HepG2 (cell line): ENCODE data around the gene RTN4RL2. TPM values are rescaled to one million over a fixed set of nuclear protein-coding genes. Genes with fewer than 3 reads are reported as not detected.
A peak's percentile ranks its signal among the peaks of the same experiment; 100 is the strongest.

Experiments used
- CHD4 ChIP-seq: fragments of 200-600 bp; sonication (generic); IDR thresholded peaks from 2 replicates; pipeline ENCODE4 v1.7.0; 2017; ENCODE audit warnings: mild to moderate bottlenecking, low read length, borderline replicate concordance
- EHMT2 ChIP-seq: fragments of 200-600 bp; sonication (generic); IDR thresholded peaks from 2 replicates; pipeline ENCODE4 v1.7.0; 2017; ENCODE audit warnings: antibody characterized with exemption, low read depth, low read length, borderline replicate concordance
- GABPB1 ChIP-seq: IDR thresholded peaks from 2 replicates; pipeline ENCODE4 v1.6.1; 2016; ENCODE audit warnings: mild to moderate bottlenecking, missing genetic modification reagents, moderate library complexity, missing compliant biosample characterization
- HES4 ChIP-seq: sonication (generic); formaldehyde crosslinking; IDR thresholded peaks from 2 replicates; pipeline ENCODE4 v1.9.0; 2021; ENCODE audit warnings: mild to moderate bottlenecking, missing genetic modification reagents, borderline replicate concordance
- KDM5A ChIP-seq: fragments of 200-600 bp; sonication (generic); IDR thresholded peaks from 2 replicates; pipeline ENCODE4 v1.7.0; 2018; ENCODE audit warnings: antibody characterized with exemption, mild to moderate bottlenecking, low read length, borderline replicate concordance
- KLF6 ChIP-seq: IDR thresholded peaks from 2 replicates; pipeline ENCODE4 v1.8.0; 2016; ENCODE audit warnings: missing biosample characterization, missing genetic modification reagents
- RBM39 ChIP-seq: fragments of 200-400 bp; formaldehyde crosslinking; IDR thresholded peaks from one replicate; pipeline ENCODE4 v1.6.1; 2018; ENCODE audit warnings: antibody characterized with exemption, mild to moderate bottlenecking, low read depth, low read length; ENCODE audit not compliant: poor library complexity, severe bottlenecking
- SAP130 ChIP-seq: IDR thresholded peaks from 2 replicates; pipeline ENCODE4 v1.6.1; 2016; ENCODE audit warnings: low read depth
- STAG1 ChIP-seq: sonication (generic); formaldehyde crosslinking; IDR thresholded peaks from 2 replicates; pipeline ENCODE4 v1.4.0; 2020; ENCODE audit warnings: missing genetic modification reagents
- ZBTB7B ChIP-seq: sonication (generic); formaldehyde crosslinking; IDR thresholded peaks from 2 replicates; pipeline ENCODE4 v1.4.0; 2020; ENCODE audit warnings: missing genetic modification reagents
- ZC3H13 ChIP-seq: sonication (generic); formaldehyde crosslinking; IDR thresholded peaks from 2 replicates; pipeline ENCODE4 v1.8.1; 2023; ENCODE audit warnings: mild to moderate bottlenecking, missing genetic modification reagents, moderate library complexity
- ZFX ChIP-seq: sonication (generic); formaldehyde crosslinking; IDR thresholded peaks from 2 replicates; pipeline ENCODE4 v1.4.0; 2020; ENCODE audit warnings: mild to moderate bottlenecking, low read depth, missing genetic modification reagents, moderate library complexity
- ZKSCAN8 ChIP-seq: IDR thresholded peaks from 2 replicates; pipeline ENCODE4 v1.6.1; 2016; ENCODE audit warnings: borderline replicate concordance, missing genetic modification reagents, missing compliant biosample characterization
- ZMYM4 ChIP-seq: sonication (generic); formaldehyde crosslinking; IDR thresholded peaks from 2 replicates; pipeline ENCODE4 v1.8.1; 2023; ENCODE audit warnings: mild to moderate bottlenecking, missing genetic modification reagents
- ZNF501 ChIP-seq: sonication (generic); formaldehyde crosslinking; IDR thresholded peaks from 2 replicates; pipeline ENCODE4 v1.5.1; 2020; ENCODE audit warnings: mild to moderate bottlenecking, moderate library complexity, missing genetic modification reagents
- ZNF772 ChIP-seq: sonication (generic); formaldehyde crosslinking; IDR thresholded peaks from 2 replicates; pipeline ENCODE4 v1.5.0; 2020; ENCODE audit warnings: mild to moderate bottlenecking, missing genetic modification reagents
- polyA plus RNA-seq, 8 experiments: library from polyadenylated mRNA; depleted of rRNA in 3 of 8; stranded (reverse) in 7 of 8; unstranded in 1 of 8; fragments of >200 nt; fragmentation: Illumina TruSeq in 4 of 8; extraction: Trizol in 4 of 8; gene quantifications; 2 replicates each; pipeline versions ENCODE4 v1.2.1 to v1.2.3, GENCODE V29; 2011 to 2016; ENCODE audit warnings: low read depth in 4 of 8, missing spikeins in 1 of 8, mixed read lengths in 1 of 8; ENCODE audit not compliant: insufficient read depth in 1 of 8
- total RNA-seq, 5 experiments: library from RNA; depleted of rRNA; stranded (reverse); fragments of >200 nt; fragmentation: Illumina TruSeq; extraction: Trizol; gene quantifications; 2 replicates each; pipeline ENCODE4 v1.2.3, GENCODE V29; 2016; ENCODE audit warnings: low read depth in 1 of 5
- TF ChIP-seq, protein P1 (sequence below): IDR thresholded peaks from 2 replicates; pipeline ENCODE4 v1.6.1; 2016; ENCODE audit warnings: control low read depth
- TF ChIP-seq, protein P2 (sequence below): sonication (generic); formaldehyde crosslinking; IDR thresholded peaks from 2 replicates; pipeline ENCODE4 v1.8.0; 2022; ENCODE audit warnings: mild to moderate bottlenecking, missing genetic modification reagents, moderate library complexity
- TF ChIP-seq, protein P3 (sequence below): sonication (generic); formaldehyde crosslinking; IDR thresholded peaks from 2 replicates; pipeline ENCODE4 v1.5.0; 2020; ENCODE audit warnings: mild to moderate bottlenecking, missing genetic modification reagents, moderate library complexity
- TF ChIP-seq, protein P4 (sequence below): sonication (generic); formaldehyde crosslinking; IDR thresholded peaks from 2 replicates; pipeline ENCODE4 v1.5.1; 2020; ENCODE audit warnings: missing genetic modification reagents, mild to moderate bottlenecking, borderline replicate concordance
- TF ChIP-seq, protein P5 (sequence below): IDR thresholded peaks from 2 replicates; pipeline ENCODE4 v1.6.1; 2012; ENCODE audit warnings: inconsistent platforms
- TF ChIP-seq, protein P6 (sequence below): sonication (generic); formaldehyde crosslinking; IDR thresholded peaks from 2 replicates; pipeline ENCODE4 v1.5.0; 2020; ENCODE audit warnings: missing genetic modification reagents

The RTN4RL2 gene
- total and polyA plus RNA-seq, 2 of the 13 experiments (the other 11 are each of a cell fraction or from before 2014, with no cell fraction given) = 1.3 to 4.3 TPM

DNA sequence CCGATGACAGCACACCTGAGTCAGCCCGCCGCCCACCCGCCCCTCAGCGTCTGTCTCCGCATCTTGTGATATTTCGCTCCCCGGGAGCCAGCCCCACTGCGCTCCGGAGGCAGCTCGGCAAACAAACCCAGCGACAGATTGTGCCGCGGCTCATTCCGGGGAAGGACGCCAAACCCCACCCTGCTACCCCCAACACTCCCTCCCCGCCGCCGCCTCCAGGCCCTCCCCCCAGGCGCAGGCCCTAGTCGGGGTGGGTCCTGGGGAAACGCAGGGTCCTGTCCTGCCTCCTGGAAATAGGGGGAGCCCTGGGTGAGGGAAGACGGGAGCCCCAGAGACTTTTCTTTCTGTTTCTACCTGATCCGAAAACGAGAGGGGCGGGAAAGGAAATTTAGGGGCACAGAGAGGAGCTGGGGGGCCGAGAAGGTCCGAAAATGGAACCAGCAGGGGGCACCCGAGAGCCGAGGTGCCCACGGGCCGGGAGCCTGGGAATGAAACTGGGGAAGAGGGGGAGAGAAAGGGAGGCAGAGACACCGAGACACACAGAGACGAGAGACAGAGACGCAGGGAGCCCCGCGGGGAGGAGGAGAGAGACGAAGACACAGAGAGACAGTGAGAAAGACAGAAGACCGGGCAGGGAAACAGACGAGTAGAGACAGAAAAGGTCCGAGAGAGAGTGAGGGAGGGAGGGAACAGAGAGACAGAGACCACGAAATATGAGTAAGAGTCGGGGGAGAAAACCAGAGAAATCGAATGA lies 1.7 kb upstream of the RTN4RL2 start (continued):
- no peak for TF ChIP-seq HES4 (CRISPR knock-in tag)
- TF ChIP-seq ZFX (CRISPR knock-in tag) = peak; percentile 49
- TF ChIP-seq KLF6 (CRISPR knock-in tag) = 0 out of 2 replicates have a peak, but pooled peaks have one; percentile 35
- peak; percentile 53 for TF ChIP-seq STAG1 (CRISPR knock-in tag)
- TF ChIP-seq, protein P1, sequence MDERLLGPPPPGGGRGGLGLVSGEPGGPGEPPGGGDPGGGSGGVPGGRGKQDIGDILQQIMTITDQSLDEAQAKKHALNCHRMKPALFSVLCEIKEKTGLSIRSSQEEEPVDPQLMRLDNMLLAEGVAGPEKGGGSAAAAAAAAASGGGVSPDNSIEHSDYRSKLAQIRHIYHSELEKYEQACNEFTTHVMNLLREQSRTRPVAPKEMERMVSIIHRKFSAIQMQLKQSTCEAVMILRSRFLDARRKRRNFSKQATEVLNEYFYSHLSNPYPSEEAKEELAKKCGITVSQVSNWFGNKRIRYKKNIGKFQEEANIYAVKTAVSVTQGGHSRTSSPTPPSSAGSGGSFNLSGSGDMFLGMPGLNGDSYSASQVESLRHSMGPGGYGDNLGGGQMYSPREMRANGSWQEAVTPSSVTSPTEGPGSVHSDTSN (CRISPR knock-in tag) = no peak
- TF ChIP-seq ZC3H13 (CRISPR knock-in tag) = no peak
- TF ChIP-seq RBM39 = peak; percentile 22
- no peak for TF ChIP-seq ZMYM4 (CRISPR knock-in tag)
- TF ChIP-seq, protein P2, sequence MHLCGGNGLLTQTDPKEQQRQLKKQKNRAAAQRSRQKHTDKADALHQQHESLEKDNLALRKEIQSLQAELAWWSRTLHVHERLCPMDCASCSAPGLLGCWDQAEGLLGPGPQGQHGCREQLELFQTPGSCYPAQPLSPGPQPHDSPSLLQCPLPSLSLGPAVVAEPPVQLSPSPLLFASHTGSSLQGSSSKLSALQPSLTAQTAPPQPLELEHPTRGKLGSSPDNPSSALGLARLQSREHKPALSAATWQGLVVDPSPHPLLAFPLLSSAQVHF (CRISPR knock-in tag) = peak; percentile 37; the same call in 1 of the 2 replicates
- TF ChIP-seq, protein P3, sequence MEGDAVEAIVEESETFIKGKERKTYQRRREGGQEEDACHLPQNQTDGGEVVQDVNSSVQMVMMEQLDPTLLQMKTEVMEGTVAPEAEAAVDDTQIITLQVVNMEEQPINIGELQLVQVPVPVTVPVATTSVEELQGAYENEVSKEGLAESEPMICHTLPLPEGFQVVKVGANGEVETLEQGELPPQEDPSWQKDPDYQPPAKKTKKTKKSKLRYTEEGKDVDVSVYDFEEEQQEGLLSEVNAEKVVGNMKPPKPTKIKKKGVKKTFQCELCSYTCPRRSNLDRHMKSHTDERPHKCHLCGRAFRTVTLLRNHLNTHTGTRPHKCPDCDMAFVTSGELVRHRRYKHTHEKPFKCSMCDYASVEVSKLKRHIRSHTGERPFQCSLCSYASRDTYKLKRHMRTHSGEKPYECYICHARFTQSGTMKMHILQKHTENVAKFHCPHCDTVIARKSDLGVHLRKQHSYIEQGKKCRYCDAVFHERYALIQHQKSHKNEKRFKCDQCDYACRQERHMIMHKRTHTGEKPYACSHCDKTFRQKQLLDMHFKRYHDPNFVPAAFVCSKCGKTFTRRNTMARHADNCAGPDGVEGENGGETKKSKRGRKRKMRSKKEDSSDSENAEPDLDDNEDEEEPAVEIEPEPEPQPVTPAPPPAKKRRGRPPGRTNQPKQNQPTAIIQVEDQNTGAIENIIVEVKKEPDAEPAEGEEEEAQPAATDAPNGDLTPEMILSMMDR (CRISPR knock-in tag) = peak; percentile 79
- TF ChIP-seq ZBTB7B (CRISPR knock-in tag) = 0 out of 2 replicates have a peak, but pooled peaks have one; percentile 15
- TF ChIP-seq, protein P4, sequence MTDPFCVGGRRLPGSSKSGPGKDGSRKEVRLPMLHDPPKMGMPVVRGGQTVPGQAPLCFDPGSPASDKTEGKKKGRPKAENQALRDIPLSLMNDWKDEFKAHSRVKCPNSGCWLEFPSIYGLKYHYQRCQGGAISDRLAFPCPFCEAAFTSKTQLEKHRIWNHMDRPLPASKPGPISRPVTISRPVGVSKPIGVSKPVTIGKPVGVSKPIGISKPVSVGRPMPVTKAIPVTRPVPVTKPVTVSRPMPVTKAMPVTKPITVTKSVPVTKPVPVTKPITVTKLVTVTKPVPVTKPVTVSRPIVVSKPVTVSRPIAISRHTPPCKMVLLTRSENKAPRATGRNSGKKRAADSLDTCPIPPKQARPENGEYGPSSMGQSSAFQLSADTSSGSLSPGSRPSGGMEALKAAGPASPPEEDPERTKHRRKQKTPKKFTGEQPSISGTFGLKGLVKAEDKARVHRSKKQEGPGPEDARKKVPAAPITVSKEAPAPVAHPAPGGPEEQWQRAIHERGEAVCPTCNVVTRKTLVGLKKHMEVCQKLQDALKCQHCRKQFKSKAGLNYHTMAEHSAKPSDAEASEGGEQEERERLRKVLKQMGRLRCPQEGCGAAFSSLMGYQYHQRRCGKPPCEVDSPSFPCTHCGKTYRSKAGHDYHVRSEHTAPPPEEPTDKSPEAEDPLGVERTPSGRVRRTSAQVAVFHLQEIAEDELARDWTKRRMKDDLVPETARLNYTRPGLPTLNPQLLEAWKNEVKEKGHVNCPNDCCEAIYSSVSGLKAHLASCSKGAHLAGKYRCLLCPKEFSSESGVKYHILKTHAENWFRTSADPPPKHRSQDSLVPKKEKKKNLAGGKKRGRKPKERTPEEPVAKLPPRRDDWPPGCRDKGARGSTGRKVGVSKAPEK = peak; percentile 86; the same call in 1 of the 2 replicates
- peak; percentile 17; the same call in 1 of the 2 replicates for TF ChIP-seq GABPB1 (CRISPR knock-in tag)
- TF ChIP-seq, protein P5, sequence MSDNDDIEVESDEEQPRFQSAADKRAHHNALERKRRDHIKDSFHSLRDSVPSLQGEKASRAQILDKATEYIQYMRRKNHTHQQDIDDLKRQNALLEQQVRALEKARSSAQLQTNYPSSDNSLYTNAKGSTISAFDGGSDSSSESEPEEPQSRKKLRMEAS = no peak
- TF ChIP-seq KDM5A = peak; percentile 23; the same call in 1 of the 2 replicates
- peak; percentile 66 for TF ChIP-seq ZNF501 (CRISPR knock-in tag)
- no peak for TF ChIP-seq EHMT2
- 0 out of 2 replicates have a peak, but pooled peaks have one; percentile 44 for TF ChIP-seq CHD4
- TF ChIP-seq SAP130 (CRISPR knock-in tag) = peak; percentile 19; the same call in 1 of the 2 replicates
- TF ChIP-seq ZNF772 (CRISPR knock-in tag) = 0 out of 2 replicates have a peak, but pooled peaks have one; percentile 38
- no peak for TF ChIP-seq ZKSCAN8 (CRISPR knock-in tag)
- TF ChIP-seq, protein P6, sequence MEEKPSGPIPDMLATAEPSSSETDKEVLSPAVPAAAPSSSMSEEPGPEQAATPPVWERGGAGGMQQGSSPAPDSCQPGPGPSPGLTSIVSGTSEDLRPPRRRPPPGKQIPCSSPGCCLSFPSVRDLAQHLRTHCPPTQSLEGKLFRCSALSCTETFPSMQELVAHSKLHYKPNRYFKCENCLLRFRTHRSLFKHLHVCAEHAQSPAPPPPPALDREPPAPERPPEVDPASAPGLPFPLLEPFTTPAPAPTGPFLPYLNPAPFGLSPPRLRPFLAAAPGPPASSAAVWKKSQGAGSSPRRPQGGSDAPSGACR (CRISPR knock-in tag) = no peak
